ENCODE measurements around the gene ELL2. TPM values are rescaled to one million over a fixed set of nuclear protein-coding genes. Genes with fewer than 3 reads are reported as not detected.
A peak's percentile ranks its signal among the peaks of the same experiment; 100 is the strongest.

ELL2 gene
- total and polyA plus RNA-seq, 2 of the 13 experiments (the other 11 are each of a cell fraction or from before 2014, with no cell fraction given) = 78.9 to 97.1 TPM

GRCh38 chr5:95988877-95989276, 27.2 kb upstream of the ELL2 start (continued):
- TF ChIP-seq HMGA1 (CRISPR knock-in tag; conservative IDR thresholded peaks at IDR 0.05) = no peak
- no peak for TF ChIP-seq ZNF275 (CRISPR knock-in tag; IDR thresholded peaks at IDR 0.05; ENCODE audit: borderline replicate concordance)

- Histone ChIP-seq H3K9me3 (ENCODE audit: low read length) (no peaks in the 10 kb centered on the region), H2AFZ (ENCODE audit: low read length) (no peak overlapping the region), H4K20me1 (ENCODE audit: insufficient read depth, low read length) (no peaks in the 10 kb centered on the region), H3K36me3 (replicated peaks in 1 of 2; ENCODE audit: control insufficient read depth in 1 of 2, insufficient read depth in 2 of 2, low read length in 2 of 2) (no peaks in the 10 kb centered on the region), H3K27ac (ENCODE audit: extremely low read length, insufficient read depth, low read length) (peak overlapping the region; percentile 91), H3K4me1 (ENCODE audit: insufficient read depth, low read length) (peaks cover 92% of the 10 kb centered on the region), H3K27me3 (ENCODE audit: control insufficient read depth in 1 of 2, insufficient read depth in 2 of 2, low read length in 2 of 2) (no peaks in the 10 kb centered on the region), H3K4me2 (ENCODE audit: low read depth, low read length) (peak overlapping the region; percentile 67), H3K4me3 (replicated peaks in 1 of 3; ENCODE audit: insufficient read depth in 1 of 3, low read depth in 2 of 3, low read length in 3 of 3) (peak overlapping the region in 1 of 3 experiments; percentile 29; a peak in 1 of 6 replicates), H3K79me2 (ENCODE audit: insufficient read depth, low read length) (peaks cover 13% of the 10 kb centered on the region), H3K9ac (ENCODE audit: insufficient read depth, low read depth, low read length) (peak overlapping the region; percentile 55)
- ATAC-seq (peak; percentile 51), DNase-seq (ENCODE audit: low spot score) (peak; percentile 50), FAIRE-seq (no peak)
- ChIA-PET CTCF (ENCODE audit: low intra/inter-chr PET ratio, low total read pairs) (no interaction called here), POLR2A (interaction anchor here (0.8 to 6.2 kb wide), 20 partner anchors 9 to 349 kb away, joined by 3 to 125 read pairs (median 6); partner anchors contain the start of gene ELL2)
- intact Hi-C loops (cut with micrococcal nuclease; ENCODE audit: unreplicated experiment) (no loop called here), in situ Hi-C loops (cut with HindIII; ENCODE audit: extremely low pct_ligation_motif_present, low pct_unique_long_range_greater_than_20kb) (no loop called here)
- no TSS peak for BruUV-seq (replicated peaks)
- WGBS (ENCODE audit: low lambda C conversion rate) = 19% methylated on average over 4 of the region's 4 CpGs
- TF ChIP-seq SNAPC5 (CRISPR knock-in tag; IDR thresholded peaks at IDR 0.05; ENCODE audit: borderline replicate concordance) (no peak), JARID2 (CRISPR knock-in tag; IDR thresholded peaks at IDR 0.05; ENCODE audit: insufficient replicate concordance) (no peak), RCOR2 (CRISPR knock-in tag; IDR thresholded peaks at IDR 0.05) (no peak; the same call in 1 of the 2 replicates), ZFP36L2 (CRISPR knock-in tag; IDR thresholded peaks at IDR 0.05) (no peak), GZF1 (CRISPR knock-in tag; IDR thresholded peaks at IDR 0.05) (no peak), YEATS4 (CRISPR knock-in tag; IDR thresholded peaks at IDR 0.05; ENCODE audit: borderline replicate concordance) (no peak), KLF11 (CRISPR knock-in tag; IDR thresholded peaks at IDR 0.05) (0 out of 2 replicates have a peak, but pooled peaks have one; percentile 25), ZNF720 (CRISPR knock-in tag; IDR thresholded peaks at IDR 0.05) (no peak), SNRNP70 (IDR thresholded peaks at IDR 0.05; ENCODE audit: low read depth, low read length) (no peak), ZFP82 (CRISPR knock-in tag; IDR thresholded peaks at IDR 0.05; ENCODE audit: borderline replicate concordance) (no peak), ZMAT3 (CRISPR knock-in tag; conservative IDR thresholded peaks at IDR 0.05) (no peak), HNRNPL (IDR thresholded peaks at IDR 0.05; ENCODE audit: low read depth, low read length) (no peak), GATAD1 (CRISPR knock-in tag; IDR thresholded peaks at IDR 0.05) (no peak), HOXA9 (CRISPR knock-in tag; IDR thresholded peaks at IDR 0.05; ENCODE audit: borderline replicate concordance) (no peak), TAF15 (IDR thresholded peaks at IDR 0.05; ENCODE audit: low read depth, low read length, poor library complexity, severe bottlenecking) (no peak), HDAC6 (IDR thresholded peaks at IDR 0.05; ENCODE audit: low read depth, low read length) (no peak), HNRNPH1 (optimal IDR thresholded peaks at IDR 0.05; ENCODE audit: low read depth, low read length) (no peak), PBX3 (CRISPR knock-in tag; IDR thresholded peaks at IDR 0.05; ENCODE audit: borderline replicate concordance) (no peak), CBX1 (IDR thresholded peaks at IDR 0.05; ENCODE audit: low read depth) (no peak)
Observed at GRCh38 chr5:95988094-95988493, 26.4 kb upstream of the ELL2 start.

Measured in HepG2 (cell line).